Limb (tissue), 2 donors: Measurements from ENCODE around the gene DTHD1.

ENCODE experiments used
- DNase-seq, 2 donors: peaks; one replicate each; pipeline ENCODE4 v3.0.0-alpha.2; 2016; ENCODE audit errors: extremely low spot score in 2 of 2

The DTHD1 gene

DNA sequence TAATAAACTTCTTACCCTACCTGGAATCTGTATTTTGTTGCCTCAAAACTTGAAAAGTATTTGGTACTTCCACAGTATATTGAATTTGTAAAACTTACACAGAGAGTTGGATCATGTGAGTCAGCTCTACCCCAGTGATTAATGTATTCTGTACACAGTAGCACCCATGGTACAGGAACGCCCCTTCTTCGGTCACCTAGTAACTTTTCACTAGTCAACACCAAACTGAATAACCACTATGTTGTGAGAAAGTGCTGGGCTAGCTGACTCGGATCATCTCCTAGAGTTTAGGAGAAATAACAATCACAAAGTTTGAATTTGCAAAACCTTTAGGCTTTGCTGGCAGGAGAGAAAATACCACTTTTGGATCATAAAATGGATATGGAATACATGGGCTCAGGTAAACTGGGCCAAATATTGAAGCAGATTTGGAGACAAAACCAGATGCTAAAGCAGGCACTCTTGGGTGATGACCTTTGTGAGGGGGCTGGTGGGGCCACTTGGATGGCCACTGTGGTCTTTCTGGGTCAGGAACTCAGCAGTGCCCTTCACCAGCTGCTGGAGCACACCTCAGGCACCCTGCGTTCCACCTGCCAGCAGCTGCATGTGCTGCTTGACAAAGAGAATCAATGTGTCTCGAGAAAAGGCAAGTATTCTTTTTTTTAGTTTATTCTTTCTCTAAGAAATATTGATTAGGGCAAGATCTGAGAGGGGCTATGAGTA lies at the start of gene DTHD1:
TSS of gene DTHD1 (plus strand) at position 233 of the 723 bp plus-strand sequence. CDS start at position 376, 143 bp downstream.
- DNase-seq = no peak

DNA sequence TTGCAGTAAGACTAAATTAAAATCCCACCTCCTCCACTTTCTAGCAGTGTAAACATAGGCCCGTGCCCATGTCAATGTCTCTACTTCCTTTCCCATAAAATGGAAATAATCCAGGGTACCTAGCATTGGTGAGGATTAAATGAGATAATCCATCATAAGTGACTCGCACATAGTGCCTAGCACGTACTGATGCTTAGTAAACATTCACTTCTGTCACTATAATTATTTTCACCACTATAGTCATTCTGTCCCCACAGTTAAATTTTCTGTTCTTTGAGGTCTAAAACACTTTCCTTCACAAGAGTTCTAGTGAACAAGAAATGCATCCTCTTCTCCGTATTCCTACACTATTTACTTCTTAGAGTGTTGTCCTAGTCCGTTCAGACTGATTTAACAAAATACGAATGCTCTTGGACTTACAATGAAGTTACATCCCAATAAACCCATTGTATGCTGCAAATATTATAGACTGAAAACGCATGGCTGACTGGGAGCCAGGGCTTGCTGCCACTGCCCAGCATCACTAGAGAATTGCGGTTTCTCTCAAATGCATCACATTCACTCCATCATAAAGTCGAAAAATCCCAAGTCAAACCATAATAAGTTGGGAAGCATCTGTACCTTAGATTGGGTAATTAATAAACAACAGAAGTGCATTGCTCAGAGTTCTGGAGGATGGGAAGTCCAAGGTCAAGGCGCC lies 47.7 kb upstream of the DTHD1 start:
- DNase-seq = no peak

DNA sequence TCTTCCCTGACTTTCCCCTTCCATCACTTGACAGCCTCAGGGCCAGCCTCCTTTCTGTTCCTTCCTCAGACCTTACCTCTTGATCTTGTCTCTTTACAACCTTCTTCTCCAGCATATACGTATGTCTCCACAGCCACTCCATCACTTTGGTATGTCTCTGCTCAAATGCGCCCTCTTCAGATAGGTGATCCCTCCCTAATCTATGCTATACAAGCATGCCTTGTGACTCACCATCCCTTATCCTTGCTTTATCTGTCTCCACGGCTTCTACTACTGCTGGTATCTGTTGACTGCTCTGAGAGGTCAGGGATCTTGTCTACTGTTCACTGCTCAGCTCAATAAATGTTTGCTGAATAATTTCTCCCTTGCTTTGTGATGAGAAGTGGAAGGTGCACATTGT lies 46.1 kb upstream of the DTHD1 start:
- DNase-seq = no peak

DNA sequence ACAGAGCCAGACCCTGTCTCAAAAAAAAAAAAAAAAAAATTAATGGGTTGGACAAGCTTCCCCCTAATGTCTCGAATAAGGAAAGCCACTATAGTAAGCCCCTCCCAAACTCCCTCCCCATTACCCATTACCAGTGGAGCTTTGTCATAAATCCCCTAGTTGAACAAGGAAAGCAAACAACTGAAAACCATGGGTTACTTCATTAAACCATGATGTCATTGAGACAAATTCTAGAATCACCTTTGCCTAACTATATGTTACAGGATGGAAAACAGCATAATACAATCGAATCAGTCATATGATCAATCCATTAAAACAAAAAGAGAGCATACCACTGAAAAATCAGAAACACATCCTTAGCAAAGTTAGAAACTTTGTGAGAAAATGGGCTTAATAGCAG lies 45.3 kb upstream of the DTHD1 start:
- no peak for DNase-seq

DNA sequence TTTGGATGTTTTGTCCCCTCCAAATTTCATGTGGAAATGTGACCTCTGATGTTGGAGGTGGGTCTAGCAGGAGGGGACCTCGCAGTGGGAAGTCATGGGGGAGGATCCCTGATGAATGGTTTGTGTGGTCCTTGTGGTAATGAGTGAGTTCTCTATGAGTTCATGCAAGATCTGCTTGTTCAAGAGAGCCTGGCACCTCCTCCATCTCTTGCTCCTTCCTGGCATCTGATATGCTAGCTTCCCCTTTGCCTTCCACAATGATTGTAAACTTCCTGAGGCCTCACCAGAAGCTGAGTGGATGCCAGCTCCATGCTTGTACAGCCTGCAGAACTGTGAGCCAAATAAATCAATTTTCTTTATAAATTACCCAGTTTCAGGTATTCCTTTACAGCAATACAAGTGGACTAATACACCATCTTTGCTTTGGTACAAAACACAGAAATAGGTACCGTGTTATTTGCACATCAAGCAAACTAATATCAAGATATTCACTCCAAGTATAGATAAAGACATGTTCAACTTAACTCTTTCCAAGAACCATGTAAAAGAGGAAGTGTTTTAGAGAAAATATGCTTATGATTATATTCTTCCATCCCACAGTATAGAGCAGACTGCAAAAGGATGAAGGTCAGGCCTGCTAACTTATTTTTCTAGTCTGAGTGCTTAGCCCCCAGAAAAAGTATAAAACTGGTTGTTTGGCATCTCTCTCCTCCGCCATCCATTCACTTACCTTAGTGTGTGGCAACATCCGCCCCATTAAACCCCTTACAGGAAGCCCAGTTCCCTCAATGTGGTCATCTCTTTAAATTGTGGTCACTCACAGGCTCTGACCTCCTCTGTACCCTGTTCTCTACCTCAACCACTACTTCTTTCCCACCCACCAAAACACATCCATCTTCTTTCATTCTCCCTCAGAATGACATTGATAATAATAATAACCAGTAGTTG lies 43.8 kb upstream of the DTHD1 start:
- DNase-seq = no peak

DNA sequence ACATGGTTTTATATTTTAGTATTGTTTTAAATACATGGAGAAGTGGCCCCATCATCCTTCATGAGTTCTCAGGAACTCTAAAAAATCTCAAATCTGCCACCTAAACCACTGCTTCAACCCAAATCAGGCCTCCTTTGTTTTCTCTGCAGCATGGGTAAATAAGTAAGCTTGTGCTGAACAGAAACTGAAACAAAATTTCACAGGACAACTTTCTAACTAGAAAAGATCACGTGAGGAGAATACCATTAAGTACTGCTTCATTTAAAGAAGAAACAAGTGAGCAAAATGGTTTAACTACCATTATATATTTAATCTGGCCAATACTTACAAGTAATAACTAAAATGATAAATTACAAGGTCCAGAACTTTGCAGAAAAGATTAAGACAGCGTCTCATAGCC lies 39.6 kb upstream of the DTHD1 start:
- no peak for DNase-seq

DNA sequence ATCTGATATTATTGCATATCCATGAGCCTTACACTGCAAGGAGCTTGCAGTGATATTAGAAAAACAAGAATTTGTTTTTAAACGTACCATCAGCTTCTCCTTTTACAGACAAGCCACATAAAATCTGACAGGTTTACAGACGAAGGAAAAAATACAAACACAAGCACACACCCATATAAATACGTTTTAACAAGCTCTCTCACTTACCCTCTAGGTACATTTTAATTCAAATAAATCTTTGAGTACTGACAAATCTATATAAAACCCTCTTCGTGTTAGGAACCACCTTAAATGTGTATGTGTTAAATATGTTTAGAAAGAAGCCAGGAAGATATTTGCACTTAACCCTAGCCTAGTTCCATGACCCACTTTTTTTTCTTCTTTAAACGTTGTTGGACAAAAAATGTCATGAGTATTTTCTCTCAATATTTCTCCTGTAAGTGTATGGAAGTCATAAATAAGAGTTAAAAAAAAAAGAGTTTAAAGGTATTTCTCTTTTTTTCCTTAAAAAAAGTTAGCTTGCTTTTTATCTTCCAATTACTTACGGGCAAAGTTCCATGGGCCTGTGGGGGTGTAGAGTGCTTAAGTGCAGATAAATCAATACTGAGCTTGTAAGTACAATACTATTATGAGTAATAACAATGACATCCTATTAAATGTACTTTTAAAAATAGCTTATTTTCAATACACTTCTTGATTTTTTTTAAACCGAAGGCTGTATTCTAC lies 38.6 kb upstream of the DTHD1 start:
- no peak for DNase-seq

DNA sequence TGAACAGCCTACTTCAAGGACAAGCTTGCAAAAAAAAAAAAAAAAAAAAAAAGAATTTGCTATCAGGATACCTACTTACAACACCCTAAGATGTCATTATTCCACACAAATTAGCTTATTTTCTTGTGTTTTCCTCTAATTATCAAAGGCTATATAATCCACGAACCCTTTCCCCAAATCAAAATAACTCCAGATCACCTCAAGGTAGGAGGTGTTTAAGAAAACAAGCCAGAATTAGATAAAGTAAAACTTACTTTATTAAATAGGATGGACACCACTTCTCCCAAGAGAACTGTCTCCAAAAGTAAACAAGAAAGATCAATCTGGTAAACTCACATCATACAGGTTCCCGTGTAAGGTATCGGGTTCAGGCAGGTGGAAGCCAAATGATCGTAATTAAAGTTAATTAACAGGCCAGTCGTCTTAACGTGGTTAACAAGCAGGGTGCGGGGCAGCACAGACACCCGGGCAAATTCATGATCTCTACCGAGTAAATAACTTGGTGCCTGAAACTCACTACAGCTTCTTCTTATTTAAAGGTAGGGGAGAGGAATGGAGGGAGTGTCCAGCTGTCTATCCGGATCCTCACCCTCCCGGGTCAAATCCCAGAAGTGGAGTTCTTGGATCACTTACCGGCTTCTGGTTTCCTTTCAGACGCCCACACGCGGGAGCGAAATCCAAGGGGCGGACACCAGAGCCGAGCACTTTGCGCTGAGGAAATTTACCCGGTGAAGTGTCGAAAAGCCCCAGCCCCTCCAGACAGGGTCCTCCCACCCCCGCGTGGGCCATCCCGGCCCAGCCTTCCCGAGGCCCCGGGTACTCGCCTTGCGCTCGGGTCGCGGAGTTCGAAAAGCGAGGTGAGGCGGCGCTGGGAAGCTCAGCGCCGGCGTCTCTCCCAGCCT lies 37.8 kb upstream of the DTHD1 start:
- DNase-seq = peak in 1 of 2 donors; percentile 21

DNA sequence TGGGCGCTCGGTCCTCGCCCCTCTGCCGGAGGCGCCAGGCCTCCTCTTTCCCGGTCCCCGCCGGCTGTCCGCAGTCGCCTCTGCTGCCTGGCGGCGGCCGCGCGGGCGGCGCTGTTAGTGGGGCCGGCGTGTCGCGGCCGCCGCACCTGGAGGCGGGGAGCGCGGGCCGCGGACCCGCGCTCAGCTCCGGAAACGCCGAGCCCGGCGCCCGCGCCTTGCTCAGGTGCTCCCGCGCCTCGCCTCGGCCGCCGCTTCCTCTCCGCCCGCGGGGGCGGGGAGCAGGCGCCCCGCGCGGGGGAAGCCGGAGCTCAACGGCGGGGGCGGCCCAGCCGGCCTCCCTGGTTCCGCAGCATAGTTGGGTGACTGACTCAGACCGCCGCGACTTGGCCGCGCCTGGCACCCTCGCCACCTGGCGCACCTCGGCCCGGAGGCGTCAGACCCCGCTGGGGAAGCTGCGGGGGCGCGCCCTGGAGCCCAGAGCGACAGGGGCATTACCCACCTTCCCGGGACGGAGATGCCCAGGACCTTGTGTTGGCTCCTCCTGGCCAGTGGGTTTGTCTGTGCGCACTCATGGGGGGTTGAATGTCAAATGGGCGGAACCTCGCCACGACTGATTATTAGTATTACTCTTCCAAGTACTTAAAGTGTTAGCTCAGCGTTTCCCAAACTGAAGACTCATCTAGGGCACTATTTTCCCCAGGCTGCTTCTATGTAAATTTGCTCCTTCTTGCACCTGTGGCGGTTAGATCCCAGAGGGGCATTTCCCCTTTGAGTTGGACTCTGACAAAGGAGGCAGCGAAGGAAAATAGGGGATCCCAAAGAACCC lies 36.9 kb upstream of the DTHD1 start, which contains the start of gene ARAP2:
TSS of gene ARAP2 (minus strand) at position 258 of the 826 bp plus-strand sequence. CDS start 15,028 bp downstream, outside the sequence.
- DNase-seq = peak in 1 of 2 donors; percentile 65

DNA sequence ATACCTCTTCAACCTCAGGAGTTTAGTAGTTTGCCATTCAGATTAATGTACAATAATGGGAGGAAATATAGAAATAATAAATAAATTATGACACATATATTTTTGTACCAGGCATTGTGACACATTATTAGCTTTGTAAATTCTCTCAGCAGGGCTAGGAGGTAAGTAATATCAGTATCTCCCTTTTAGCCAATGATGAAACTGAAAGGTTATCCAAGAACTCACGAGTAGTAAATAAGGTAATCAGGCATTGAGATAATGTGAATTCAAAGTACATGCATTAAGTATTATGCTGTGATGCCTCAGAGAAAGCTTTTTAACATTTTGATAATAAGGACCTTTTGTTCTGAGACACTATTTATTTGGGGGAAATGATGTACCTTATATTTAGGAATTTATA lies 31.8 kb upstream of the DTHD1 start:
- no peak for DNase-seq

DNA sequence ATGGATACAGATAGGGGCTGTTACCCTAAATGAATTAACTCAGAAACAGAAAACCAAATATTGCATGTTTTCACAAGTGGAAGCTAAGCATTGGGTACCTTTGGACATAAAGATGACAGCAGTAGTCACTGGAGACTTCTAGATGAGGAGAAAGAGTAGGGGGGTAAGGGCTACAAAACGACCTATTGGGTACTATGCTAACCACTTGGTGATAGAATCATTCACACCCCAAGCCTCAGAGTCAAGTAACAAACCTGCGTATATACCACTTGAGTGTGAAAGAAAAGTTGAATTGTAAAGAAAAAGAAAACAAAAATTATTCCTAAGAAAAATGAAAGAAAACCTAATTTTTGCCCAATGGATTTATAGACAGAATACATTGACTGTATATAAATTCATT lies 29.4 kb upstream of the DTHD1 start:
- DNase-seq = no peak

DNA sequence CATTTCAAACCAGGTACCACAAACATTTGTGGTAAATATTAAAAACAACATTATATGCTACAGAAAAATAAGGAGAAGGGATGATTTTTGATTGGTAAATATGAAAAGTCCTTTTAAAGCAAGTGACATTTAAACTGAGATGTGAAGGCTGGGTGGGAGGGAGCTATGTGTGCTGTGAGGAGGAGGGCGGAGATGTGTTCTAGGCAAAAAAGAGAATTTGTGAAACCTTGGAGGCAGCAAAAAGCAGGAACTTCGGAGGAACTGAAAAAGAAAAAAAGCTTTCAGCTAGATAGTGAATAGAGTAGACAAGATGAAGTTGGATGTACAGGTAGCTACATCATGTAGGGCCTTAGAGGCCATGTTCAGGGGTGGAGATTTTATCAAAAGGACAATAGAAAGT lies 27.0 kb upstream of the DTHD1 start:
- DNase-seq = no peak

DNA sequence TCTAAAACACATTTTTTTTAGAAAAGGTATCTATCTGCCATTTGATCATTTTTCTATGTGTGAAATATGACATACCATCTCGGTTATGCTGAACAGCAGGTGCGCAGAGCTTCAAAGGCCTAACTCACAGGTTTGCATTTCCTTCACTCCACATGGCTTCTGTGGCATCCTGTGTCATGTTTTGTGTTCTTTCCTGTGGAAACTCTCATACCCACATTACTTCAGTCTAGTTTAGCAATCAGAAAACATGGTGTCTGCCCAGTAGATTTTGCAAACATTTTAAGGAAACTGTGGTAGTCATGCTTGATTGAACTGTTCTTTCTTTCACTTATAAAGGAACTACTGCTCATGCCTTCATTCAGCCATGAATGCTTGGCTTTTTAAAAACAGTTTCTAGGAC lies 25.8 kb upstream of the DTHD1 start:
- no peak for DNase-seq

DNA sequence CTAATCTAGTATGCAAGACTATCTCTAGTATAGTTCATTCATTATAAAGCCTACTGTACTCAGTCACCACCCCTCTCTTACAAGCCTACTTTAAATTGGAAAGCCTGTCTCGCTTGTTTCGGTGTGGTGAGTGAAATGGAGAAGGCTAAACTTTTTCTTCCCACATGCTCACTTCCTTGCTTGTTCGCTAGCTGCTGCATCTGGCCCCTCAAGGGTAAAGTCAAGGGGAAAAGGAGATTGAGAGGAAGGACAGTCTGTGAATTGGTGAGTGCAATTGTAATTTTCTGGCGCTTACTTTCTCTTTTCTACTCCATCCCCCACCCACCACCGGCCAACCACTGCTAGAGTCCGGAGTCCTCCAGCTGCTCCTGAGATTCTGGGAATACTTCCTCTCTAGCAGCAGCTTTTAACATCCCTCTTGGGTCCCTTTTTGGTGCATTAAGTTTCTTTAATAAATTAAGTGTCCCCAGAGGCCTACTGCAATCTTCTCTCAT lies 25.0 kb upstream of the DTHD1 start:
- peak in 1 of 2 donors; percentile 29 for DNase-seq

DNA sequence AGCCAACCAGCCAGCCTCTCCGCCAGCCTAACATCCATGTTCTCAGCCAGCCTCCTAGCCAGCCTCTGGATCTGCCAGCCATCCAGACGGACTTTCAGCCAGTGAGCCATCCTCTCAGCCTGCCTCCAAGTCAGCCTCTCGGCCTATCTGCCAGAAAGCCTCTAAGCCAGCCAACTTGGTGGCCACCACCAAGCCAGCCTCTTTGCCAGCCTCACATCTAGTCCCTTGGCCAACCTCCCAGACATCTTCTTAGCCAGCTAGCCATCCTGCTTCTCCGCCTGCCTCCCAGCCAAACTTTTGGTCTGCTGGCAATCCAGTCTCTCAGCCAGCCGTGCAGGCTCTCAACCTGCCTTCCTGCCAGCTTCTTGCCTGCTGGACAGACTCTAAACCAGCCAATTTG lies 20.7 kb upstream of the DTHD1 start:
- no peak for DNase-seq

DNA sequence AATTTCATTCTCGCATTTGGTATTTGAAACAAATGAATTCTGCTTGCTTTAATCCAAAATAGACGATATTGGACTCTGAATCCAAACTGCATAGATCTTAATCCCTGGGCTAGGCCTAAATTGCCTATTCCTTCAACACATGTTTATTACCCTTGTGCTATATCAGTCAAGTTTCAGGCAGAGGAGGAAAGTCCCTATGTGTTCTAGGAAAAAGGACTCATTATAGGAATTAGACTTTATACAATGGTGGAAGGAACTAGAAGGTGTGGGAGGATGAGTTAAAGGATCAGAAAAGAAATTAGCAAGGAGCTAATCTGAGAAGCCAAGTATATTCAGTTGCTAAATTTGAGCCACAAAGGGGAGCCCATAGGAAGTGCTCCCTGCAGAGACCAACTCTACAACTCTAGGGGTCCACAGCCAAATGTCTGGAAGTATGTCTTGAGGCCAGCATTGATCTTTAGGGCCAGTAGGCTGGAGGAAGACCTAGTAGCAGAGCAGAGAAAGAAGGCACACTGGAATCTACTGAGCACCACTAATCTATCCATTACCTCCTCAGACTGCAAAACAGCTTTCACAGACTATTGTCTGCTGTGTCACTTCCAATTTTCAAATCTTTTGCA lies 17.1 kb upstream of the DTHD1 start:
- DNase-seq = no peak

DNA sequence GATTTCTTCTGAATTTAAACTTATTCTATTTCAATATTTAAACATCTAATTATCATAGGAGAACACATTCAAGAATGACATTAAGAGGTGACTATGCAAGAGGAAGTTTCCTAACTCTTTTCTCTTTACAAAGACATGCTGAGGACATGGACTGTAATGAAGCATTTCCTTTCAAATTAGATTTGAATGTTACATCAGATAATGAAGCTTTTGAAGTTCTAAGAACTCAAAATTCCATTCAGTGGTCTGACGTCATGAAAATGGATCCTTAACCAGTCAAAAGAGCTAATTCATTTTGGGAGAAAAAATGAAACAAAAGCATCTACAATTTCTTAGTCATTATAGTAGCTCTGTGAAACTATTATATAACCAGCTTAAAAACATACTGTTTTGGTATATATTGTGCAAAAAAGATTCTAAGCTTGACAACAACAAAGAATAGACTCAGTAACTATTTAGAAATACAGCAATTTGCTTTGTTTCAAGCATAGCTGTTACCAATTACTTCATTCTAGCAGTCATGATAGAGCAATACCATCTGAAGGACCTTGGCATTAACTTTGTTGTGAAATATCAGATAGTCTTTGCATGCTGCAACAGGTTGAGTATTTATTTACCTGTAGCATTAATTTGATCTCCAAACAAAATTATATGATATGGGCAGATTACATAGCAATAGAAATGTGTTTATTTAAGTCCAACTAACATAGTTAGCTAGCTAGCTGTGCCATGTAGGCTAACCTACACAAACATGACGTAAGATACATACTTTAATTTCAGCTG lies 13.7 kb upstream of the DTHD1 start:
- no peak for DNase-seq

DNA sequence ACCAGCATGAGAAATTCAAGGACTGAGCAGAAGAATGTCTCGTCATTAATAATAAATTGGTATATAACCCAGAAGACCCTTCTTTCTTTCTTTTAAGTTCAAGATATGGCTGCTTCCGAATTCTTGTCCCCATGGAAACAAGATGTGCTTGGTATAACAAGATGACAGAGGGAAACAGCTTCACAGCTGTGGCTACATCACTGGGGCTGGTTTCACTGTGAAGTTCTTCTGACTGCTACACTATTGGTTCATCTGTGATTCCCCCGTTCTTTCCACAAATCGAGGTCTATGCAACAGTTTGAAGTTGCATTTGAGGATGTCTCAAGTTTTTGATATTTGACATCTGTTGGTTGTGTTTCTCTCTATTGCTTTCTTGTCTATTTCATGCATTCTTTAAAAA lies 12.3 kb upstream of the DTHD1 start:
- DNase-seq = no peak
